Spleen (tissue), 7 donors: ENCODE results near the gene UQCC2.

Source experiments
- CTCF ChIP-seq, 11 experiments: fragments of 200-600 bp in 7 of 11; fragments of 450-650 bp in 4 of 11; sonication (generic) in 4 of 11; IDR thresholded peaks in 8 of 11; conservative IDR thresholded peaks in 3 of 11; 1 replicate in 7 of 11; 2 replicates in 4 of 11; pipeline versions ENCODE4 v1.4.0 to v1.8.0; 2016 to 2021; ENCODE audit warnings: antibody characterized with exemption in 11 of 11, inconsistent platforms in 4 of 11, mild to moderate bottlenecking in 1 of 11
- POLR2A ChIP-seq, 3 donors: fragments of 450-650 bp; IDR thresholded peaks; one replicate each; pipeline ENCODE4 v1.5.1; 2017; ENCODE audit warnings: antibody characterized with exemption in 3 of 3, mild to moderate bottlenecking in 1 of 3
- donor health status: DM: no; HTN: no; CAD: no; lungs with moderate emphysema.
- donor health status: DM: no; HTN: no; CAD: no.
- donor health status: DM: no; HTN: no; CAD: no.

- TF ChIP-seq CTCF (IDR thresholded peaks at IDR 0.05 in 8 of 11, conservative IDR thresholded peaks at IDR 0.05 in 3 of 11): no peak
- TF ChIP-seq POLR2A (IDR thresholded peaks at IDR 0.05): no peak
Observed at GRCh38 chr6:33662318-33662717, 49.2 kb downstream of the UQCC2 start.
